NB4 (cell line): ENCODE measurements around the gene UBE2QL1.

Source experiments
- CTCF ChIP-seq: IDR thresholded peaks from one replicate; pipeline ENCODE4 v1.5.1; 2012; ENCODE audit warnings: low read depth, low read length
- MYC ChIP-seq: IDR thresholded peaks from 2 replicates; pipeline ENCODE4 v1.6.1; 2011; ENCODE audit warnings: low read depth, low read length

DNA sequence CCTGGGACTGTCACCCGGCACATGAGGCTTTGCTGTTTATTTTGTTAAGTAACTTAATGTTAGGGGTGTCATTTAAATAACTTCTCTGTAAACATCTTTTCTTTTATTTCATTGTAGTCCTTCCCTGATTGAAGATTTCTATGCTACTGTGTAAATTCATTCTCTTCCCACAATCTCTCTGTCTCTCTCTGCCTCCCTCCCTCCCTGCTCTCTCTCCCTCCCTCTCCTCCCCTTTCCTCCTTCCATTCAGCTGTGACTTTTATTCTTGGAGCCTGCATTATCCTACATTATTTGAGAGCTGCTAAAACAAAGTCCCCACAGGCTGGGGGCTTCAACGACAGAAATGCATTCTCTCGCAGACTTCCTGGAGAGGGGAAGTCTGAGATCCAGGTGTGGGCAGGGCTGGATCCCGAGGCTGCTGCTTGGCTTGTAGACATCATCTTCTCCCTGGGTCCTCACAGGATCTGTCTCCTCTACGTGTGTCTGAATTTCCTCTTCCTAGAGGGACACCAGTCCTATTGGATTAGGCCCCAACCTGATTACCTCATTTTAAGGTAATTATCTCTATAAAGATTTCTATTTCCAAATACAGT lies 18.4 kb downstream of the UBE2QL1 start:
- TF ChIP-seq CTCF (no peak), MYC (no peak)
